Fibroblast of mammary gland (primary cell): Measurements from ENCODE around the gene ANKRD60.
A peak's percentile ranks its signal among the peaks of the same experiment; 100 is the strongest.

Experiments
- DNase-seq: peaks from one replicate; pipeline ENCODE4 v3.0.0-alpha.2; 2010; ENCODE audit warnings: low read depth
- H3K4me3 ChIP-seq: 2 replicates; pipeline ENCODE4 v1.5.1; 2011; ENCODE audit warnings: low read depth, mild to moderate bottlenecking, low read length, moderate library complexity; ENCODE audit not compliant: control insufficient read depth
- CTCF ChIP-seq: conservative IDR thresholded peaks from 2 replicates; pipeline ENCODE4 v1.5.1; 2011; ENCODE audit warnings: low read depth, low read length, inconsistent platforms; ENCODE audit not compliant: control insufficient read depth, insufficient read depth

Gene ANKRD60

DNA sequence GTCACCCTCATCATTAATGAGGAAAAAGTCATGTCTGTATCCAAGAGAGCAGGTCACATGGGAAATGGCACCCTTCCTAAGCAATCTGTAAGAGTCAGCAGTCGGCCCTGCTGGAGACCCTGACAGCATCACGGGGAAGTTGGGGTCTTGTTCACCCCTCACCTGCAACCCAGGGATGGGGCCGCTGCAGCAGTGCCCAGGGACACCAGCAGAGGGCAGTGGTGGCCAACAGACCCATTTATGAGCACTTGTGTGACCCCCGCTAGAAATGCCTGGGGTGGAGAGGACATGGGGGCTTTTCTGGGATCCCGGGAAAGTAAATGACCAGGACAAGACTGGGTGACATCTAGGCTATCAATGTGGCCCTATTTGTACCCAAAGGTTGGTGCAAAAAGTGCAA lies 35.9 kb downstream of the ANKRD60 start:
- TF ChIP-seq CTCF: peak; percentile 60
- no peak for DNase-seq
- H3K4me3 ChIP-seq: no peak overlapping the region

- DNase-seq: no peak
- H3K4me3 ChIP-seq: no peak overlapping the region
- no peak for TF ChIP-seq CTCF
Observed at GRCh38 chr20:58192065-58192464, 36.4 kb downstream of the ANKRD60 start.

DNA sequence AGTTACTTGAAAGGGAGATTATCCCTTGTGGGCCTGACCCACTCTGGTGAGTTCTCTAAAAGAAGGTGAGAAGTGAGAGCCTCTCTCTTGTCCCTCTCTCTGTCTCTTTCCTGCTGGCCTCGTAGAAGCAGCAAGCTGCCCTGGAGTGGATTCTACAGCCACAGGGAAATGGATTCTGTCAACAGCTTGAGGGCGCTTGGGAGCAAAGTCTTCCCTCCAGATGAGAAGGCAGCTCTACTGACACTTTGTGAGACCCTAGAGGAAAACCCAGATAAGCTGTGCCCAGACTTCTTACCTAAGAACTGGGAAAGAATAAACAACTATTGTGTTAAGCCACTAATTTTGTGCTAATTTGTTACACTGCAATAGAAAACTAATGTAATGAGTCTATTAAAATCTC lies 39.9 kb downstream of the ANKRD60 start:
- H3K4me3 ChIP-seq: no peak overlapping the region
- TF ChIP-seq CTCF: no peak
- DNase-seq: no peak

- DNase-seq: no peak
- no peak for TF ChIP-seq CTCF
- no peak overlapping the region for H3K4me3 ChIP-seq
Observed at GRCh38 chr20:58184984-58185383, 43.5 kb downstream of the ANKRD60 start.

- no peak for TF ChIP-seq CTCF
- DNase-seq: no peak
- no peak overlapping the region for H3K4me3 ChIP-seq
Observed at GRCh38 chr20:58184063-58184462, 44.4 kb downstream of the ANKRD60 start.

GRCh38 chr20:58182521-58183140 lies 45.8 kb downstream of the ANKRD60 start:
- no peak overlapping the region for H3K4me3 ChIP-seq
- no peak for DNase-seq
- TF ChIP-seq CTCF: no peak

DNA sequence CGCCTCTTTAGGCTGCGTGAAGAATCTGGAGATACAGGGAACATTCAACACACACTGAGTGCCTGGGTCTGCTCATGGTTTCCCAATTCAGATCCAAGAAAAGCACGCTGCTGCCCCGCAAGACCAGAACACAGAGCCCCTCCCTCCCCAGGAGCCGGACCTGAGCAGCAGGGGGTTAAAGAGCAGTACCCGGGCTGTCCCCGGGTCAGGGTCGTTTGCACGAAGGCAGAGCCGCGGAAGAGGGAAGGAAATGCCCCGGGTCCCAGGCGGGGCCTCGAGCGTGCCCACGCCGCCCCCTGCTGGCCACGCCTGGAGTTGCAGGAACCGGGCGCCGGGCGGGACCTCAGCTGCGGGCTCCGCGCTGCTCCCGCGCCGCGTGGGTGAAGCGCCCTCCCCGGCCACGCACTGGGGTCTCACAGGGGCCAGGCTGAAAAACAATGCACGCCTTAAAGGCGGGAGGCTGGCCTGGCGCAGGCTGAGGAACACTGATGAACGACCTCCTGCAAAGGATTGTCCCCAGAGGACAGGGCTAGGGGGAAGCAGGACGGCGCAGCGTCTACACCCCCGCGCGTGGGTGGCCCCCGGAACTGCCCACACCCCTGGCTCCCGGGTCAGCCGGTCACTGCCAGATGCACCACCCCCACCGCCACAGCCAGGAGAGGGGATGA lies 48.9 kb downstream of the ANKRD60 start:
- DNase-seq: no peak
- peak overlapping the region; percentile 12 for H3K4me3 ChIP-seq
- peak; percentile 56 for TF ChIP-seq CTCF
